Mesodermal cell (in vitro differentiated cells): ENCODE measurements around the gene NLGN1.
A peak's percentile ranks its signal among the peaks of the same experiment; 100 is the strongest.

ENCODE experiments used
- H3K27ac ChIP-seq: 2 replicates; pipeline ENCODE4 v1.7.0; 2013; ENCODE audit warnings: mild to moderate bottlenecking, low read depth, low read length, moderate library complexity; ENCODE audit not compliant: severe bottlenecking
- H3K36me3 ChIP-seq: 2 replicates; pipeline ENCODE4 v1.7.1; 2013; ENCODE audit warnings: mild to moderate bottlenecking, low read length, moderate library complexity; ENCODE audit not compliant: control insufficient read depth, insufficient read depth
- H3K4me1 ChIP-seq: one replicate; pipeline ENCODE4 v1.7.1; 2013; ENCODE audit warnings: mild to moderate bottlenecking, low read length; ENCODE audit not compliant: insufficient read depth, control insufficient read depth, poor library complexity, severe bottlenecking
- H3K4me3 ChIP-seq: 2 replicates; pipeline ENCODE4 v1.7.0; 2013; ENCODE audit warnings: low read length, control low read depth, mild to moderate bottlenecking; ENCODE audit not compliant: insufficient read depth, poor library complexity, severe bottlenecking; ENCODE audit errors: extremely low read depth
- H3K9me3 ChIP-seq: 2 replicates; pipeline ENCODE4 v1.7.1; 2013; ENCODE audit warnings: mild to moderate bottlenecking, low read length, moderate library complexity; ENCODE audit not compliant: control insufficient read depth
- WGBS, 2 experiments: methylation state at CpG; one replicate each; pipeline ENCODE4 v1.1.5; 2013; ENCODE audit warnings: missing lambda C conversion rate in 2 of 2; ENCODE audit not compliant: insufficient coverage in 2 of 2; 5-methylcytosine and 5-hydroxymethylcytosine counted together

NLGN1 gene

GRCh38 chr3:173553635-173554280 is 156.2 kb downstream of the NLGN1 start:
- Histone ChIP-seq H3K36me3 (no peaks in the 10 kb centered on the region), H3K4me1 (no peaks in the 10 kb centered on the region), H3K4me3 (no peak overlapping the region), H3K9me3 (no peaks in the 10 kb centered on the region), H3K27ac (no peak overlapping the region)
- WGBS, 2 experiments, result 33% methylated on average over 2 of the region's 3 CpGs; no CpG with 5 or more reads in 1 of the 2 experiments

DNA sequence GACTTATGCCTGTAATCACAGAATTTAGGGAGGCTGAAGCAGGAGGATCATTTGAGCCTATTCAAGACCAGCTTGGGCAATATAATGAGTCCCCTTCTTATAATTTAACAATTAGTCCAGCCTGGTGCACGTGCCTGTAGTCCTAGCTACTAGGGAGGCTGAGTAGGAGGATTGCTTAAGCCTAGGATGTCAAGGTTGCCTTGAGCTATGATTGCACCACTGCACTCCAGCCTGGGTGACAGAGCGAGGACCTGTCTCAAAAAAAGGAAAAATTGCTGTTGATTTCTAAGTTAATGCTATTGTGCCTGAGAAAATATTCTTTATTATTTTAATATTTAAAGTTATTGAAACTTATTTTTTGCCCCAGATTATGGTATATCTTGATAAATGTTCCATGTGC is 159.0 kb downstream of the NLGN1 start:
- no peak overlapping the region for H3K4me3 ChIP-seq
- no CpG with 5 or more reads among the region's 2 CpGs for WGBS, 2 experiments
- H3K4me1 ChIP-seq, result no peaks in the 10 kb centered on the region
- H3K9me3 ChIP-seq, result no peaks in the 10 kb centered on the region
- H3K36me3 ChIP-seq, result no peaks in the 10 kb centered on the region
- no peak overlapping the region for H3K27ac ChIP-seq

DNA sequence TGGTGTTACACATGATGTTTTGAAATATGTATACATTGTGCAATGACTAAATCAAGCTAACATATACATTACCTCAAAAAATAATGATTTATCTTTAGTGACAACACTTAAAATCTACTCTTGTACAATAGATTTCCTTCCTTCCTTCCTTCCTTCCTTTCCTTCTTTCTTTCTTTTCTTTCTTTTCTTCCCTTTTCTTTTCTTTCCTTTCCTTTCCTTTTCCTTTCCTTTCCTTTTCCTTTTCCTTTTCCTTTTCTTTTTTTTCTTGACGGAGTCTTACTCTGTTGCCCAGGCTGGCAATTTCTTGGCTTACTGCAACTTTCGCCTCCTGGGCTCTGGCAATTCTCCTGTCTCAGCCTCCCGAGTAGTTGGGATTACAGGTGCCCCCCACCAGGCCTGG is 170.5 kb downstream of the NLGN1 start:
- H3K36me3 ChIP-seq, result no peaks in the 10 kb centered on the region
- H3K4me1 ChIP-seq, result no peaks in the 10 kb centered on the region
- H3K9me3 ChIP-seq, result no peaks in the 10 kb centered on the region
- H3K4me3 ChIP-seq, result no peak overlapping the region
- WGBS, 2 experiments, result 82 to 100% methylated on average over 2 to 3 of the region's 3 CpGs
- H3K27ac ChIP-seq, result no peak overlapping the region

- Histone ChIP-seq H3K27ac (no peak overlapping the region), H3K36me3 (no peaks in the 10 kb centered on the region), H3K4me3 (no peak overlapping the region), H3K9me3 (no peaks in the 10 kb centered on the region), H3K4me1 (no peaks in the 10 kb centered on the region)
- 88 to 94% methylated on average over 12 to 13 of the region's 14 CpGs for WGBS, 2 experiments
Measured at GRCh38 chr3:173568623-173569022, 171.1 kb downstream of the NLGN1 start.

GRCh38 chr3:173583496-173583895 is 186.0 kb downstream of the NLGN1 start:
- H3K4me1 ChIP-seq, result no peaks in the 10 kb centered on the region
- no peak overlapping the region for H3K27ac ChIP-seq
- H3K9me3 ChIP-seq, result no peaks in the 10 kb centered on the region
- WGBS, 2 experiments, result 23 to 37% methylated on average over 2 of the region's 2 CpGs
- H3K4me3 ChIP-seq, result no peak overlapping the region
- H3K36me3 ChIP-seq, result no peaks in the 10 kb centered on the region

DNA sequence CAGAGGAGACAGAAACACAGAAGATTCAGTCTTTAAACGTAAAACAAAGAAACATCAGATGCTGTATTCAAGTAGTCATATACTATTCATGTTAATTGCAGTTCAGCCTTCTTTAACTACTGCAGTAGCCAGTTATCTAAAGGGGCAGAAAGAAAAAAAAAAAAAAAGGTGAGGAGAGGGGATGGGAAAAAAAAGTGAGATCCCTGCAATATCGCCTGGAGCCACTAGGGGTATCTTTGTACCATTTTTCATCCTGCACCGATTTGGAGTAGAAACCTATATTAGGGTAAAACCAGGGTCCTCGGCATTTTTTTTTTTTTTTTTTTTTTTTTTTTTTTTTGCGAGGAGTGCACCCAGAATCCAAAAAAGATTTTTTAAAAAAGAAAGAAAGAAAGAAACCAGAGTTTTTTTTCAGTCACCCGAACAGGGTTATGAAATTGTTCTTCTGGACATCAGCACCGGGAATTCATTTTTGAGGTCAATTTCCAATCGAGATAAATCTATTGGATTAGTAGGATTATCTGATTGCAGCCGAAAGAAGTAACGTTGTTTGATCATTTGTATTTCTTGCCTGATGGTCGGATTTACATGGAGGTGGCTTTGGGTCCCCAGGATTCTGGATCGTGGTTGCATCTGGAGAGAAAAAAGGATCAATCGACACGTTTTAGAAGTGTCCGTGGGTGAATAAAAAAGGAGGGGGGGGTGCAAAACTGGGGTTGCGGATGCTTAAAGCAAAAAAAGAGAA is 186.7 kb downstream of the NLGN1 start:
- 3 to 6% methylated on average over 10 to 12 of the region's 16 CpGs for WGBS, 2 experiments
- H3K9me3 ChIP-seq, result no peaks in the 10 kb centered on the region
- H3K4me3 ChIP-seq, result peak overlapping the region; percentile 46
- H3K4me1 ChIP-seq, result no peaks in the 10 kb centered on the region
- H3K36me3 ChIP-seq, result no peaks in the 10 kb centered on the region
- H3K27ac ChIP-seq, result no peak overlapping the region

- Histone ChIP-seq H3K4me3 (peak overlapping the region; percentile 46), H3K27ac (peak overlapping the region; percentile 11), H3K36me3 (no peaks in the 10 kb centered on the region), H3K9me3 (no peaks in the 10 kb centered on the region), H3K4me1 (no peaks in the 10 kb centered on the region)
- WGBS, 2 experiments, result 1% methylated on average over 34 to 36 of the region's 47 CpGs
Measured at GRCh38 chr3:173584838-173585831, 187.6 kb downstream of the NLGN1 start.

DNA sequence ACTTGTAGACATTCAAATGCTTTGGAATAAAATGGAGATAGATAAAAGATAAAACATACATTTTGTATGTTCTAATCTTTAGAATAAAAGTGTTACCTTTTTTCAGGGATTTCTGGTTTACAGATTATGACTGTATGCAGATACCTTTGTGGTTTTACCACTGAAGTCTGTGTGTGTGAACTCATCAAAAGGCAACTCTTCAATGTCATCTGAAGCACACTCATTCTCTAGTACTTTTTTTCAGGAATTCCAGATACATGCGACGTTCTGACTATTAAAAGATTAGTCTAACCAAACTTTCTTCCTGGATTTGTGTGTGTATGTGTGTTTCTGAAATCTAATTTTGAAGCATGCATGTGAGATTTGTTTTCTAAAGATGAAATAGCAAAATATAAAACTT is 188.6 kb downstream of the NLGN1 start:
- Histone ChIP-seq H3K36me3 (no peaks in the 10 kb centered on the region), H3K4me3 (peak overlapping the region; percentile 46), H3K4me1 (no peaks in the 10 kb centered on the region), H3K27ac (no peak overlapping the region), H3K9me3 (no peaks in the 10 kb centered on the region)
- WGBS, 2 experiments, result no CpG with 5 or more reads among the region's 2 CpGs

- WGBS, 2 experiments, result no CpG with 5 or more reads among the region's 1 CpG
- H3K27ac ChIP-seq, result no peak overlapping the region
- no peak overlapping the region for H3K4me3 ChIP-seq
Measured at GRCh38 chr3:173587055-173587454, 189.5 kb downstream of the NLGN1 start.

DNA sequence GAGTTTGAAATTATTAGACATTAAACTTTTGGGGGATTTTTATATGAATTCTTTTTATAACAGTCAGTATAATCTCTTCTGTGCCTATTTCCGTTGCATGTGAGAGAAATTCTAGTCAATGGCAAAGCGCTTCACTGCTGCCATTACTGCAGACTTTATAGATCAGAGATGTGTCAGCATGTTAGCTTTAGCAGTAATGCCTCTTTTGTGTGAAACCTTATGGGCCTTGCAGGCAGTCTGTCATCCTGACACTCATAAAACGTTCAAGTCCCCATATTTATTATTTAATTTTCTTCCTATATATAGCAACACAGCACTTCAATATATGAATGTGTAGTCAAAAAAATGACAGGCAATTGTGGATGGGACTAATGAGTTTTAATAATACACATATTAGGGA is 191.0 kb downstream of the NLGN1 start:
- no peak overlapping the region for H3K4me3 ChIP-seq
- H3K27ac ChIP-seq, result no peak overlapping the region
- H3K36me3 ChIP-seq, result no peaks in the 10 kb centered on the region
- WGBS, 2 experiments, result 92 to 93% methylated on average over 2 of the region's 3 CpGs
- no peaks in the 10 kb centered on the region for H3K9me3 ChIP-seq
- H3K4me1 ChIP-seq, result no peaks in the 10 kb centered on the region

More at GRCh38 chr3:173587055-173587454, 189.5 kb downstream of the NLGN1 start:
- Histone ChIP-seq H3K4me1 (no peaks in the 10 kb centered on the region), H3K36me3 (no peaks in the 10 kb centered on the region), H3K9me3 (no peaks in the 10 kb centered on the region)
